ENCODE results near the gene RNF130.

DNA sequence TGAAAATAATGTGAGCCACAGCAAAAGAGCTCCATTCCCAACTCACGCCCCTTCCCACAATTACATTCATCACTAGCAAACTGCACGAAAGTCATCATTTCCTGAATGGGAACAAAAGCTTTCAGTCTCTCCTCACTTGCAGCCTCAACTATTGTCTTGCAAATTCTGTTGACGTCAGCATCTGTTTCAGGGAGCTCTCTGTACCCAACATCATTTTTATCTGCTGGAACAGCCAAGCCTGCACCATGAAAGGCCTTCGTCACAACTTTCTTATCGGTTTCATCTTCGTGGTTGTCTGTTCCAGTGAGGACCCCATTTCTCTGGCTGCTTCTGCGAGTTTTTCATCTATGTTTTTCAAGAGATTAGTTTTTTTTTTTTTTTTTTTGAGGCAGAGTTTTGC lies 14.3 kb upstream of the RNF130 start:
- TF ChIP-seq, protein P1, sequence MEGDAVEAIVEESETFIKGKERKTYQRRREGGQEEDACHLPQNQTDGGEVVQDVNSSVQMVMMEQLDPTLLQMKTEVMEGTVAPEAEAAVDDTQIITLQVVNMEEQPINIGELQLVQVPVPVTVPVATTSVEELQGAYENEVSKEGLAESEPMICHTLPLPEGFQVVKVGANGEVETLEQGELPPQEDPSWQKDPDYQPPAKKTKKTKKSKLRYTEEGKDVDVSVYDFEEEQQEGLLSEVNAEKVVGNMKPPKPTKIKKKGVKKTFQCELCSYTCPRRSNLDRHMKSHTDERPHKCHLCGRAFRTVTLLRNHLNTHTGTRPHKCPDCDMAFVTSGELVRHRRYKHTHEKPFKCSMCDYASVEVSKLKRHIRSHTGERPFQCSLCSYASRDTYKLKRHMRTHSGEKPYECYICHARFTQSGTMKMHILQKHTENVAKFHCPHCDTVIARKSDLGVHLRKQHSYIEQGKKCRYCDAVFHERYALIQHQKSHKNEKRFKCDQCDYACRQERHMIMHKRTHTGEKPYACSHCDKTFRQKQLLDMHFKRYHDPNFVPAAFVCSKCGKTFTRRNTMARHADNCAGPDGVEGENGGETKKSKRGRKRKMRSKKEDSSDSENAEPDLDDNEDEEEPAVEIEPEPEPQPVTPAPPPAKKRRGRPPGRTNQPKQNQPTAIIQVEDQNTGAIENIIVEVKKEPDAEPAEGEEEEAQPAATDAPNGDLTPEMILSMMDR (IDR thresholded peaks at IDR 0.05), result no peak
- no peak for TF ChIP-seq POLR2AphosphoS5 (IDR thresholded peaks at IDR 0.05; ENCODE audit: insufficient read depth in 1 of 2, low read depth in 1 of 2)

Measured in vagina (tissue), 2 donors.